CMK (cell line): ENCODE data around the gene MANSC1.

ENCODE experiments used
- DNase-seq: peaks from one replicate; pipeline ENCODE4 v3.0.0-alpha.2; 2010; ENCODE audit warnings: low read depth

Gene MANSC1

GRCh38 chr12:12349711-12350665, at the start of gene MANSC1:
MANSC1 (minus strand) TSS chr12:12350242; CDS start chr12:12343314, 6,928 bp downstream.
- DNase-seq, result peak; percentile 52

- DNase-seq, result no peak
Observed at GRCh38 chr12:12399161-12399560, 49.1 kb upstream of the MANSC1 start.

DNA sequence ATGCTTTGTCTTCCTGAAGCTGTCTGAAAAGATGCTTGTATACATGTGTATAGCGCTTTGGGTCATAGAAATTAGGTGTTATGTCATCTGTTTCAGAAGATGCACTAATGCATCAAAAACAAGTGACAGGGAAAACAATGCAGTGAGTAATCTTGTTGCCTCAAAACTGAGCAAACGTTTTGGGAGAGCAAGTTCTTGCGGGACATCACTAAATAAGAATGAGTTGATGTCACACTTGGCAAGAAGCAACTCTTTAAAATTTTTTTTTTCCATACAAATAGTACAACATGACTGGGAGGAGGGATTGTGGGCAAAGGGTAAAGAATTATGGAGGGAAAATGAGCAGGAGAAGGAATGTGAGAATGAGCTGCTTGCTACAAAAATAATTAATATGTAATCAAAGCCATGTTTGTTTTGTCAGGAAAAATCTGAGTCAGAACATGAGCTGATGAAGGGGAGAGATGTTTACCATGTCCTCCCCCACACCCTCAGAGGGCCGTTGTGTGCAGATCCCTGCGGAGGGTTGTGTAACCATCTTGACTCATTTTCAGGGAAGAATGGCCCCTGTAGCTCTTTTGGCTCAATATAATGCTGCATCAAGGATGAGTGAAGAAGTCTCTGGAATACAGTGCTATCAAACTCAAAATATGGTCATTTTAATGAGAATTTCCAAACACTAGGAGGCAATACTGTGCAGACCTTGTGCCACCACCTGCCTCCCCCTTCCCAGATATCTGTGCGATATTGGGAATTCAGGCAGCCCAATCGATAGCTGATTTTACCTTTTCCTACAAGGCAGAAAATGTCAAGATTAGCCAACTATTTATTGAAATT, 48.2 kb upstream of the MANSC1 start:
- DNase-seq, result no peak

DNA sequence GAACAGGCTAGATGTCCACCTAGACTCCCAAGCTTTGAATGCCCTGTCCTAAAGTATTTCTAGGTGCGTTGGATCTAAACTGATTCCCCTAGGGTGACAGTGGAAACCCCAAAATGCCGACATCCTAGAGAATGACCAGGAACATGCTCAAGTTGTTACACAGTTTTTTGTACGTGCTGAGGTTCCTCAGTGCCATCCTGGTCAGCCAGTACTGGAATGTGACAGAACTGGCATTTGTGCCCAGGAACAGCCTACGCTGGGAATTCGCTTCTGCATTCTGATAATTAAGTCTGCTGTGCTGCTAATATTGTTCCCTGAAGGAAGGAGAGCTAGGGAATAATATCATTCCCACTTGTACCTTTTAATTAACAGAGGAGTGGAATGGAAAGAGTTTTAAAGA, 47.1 kb upstream of the MANSC1 start:
- DNase-seq, result no peak

DNA sequence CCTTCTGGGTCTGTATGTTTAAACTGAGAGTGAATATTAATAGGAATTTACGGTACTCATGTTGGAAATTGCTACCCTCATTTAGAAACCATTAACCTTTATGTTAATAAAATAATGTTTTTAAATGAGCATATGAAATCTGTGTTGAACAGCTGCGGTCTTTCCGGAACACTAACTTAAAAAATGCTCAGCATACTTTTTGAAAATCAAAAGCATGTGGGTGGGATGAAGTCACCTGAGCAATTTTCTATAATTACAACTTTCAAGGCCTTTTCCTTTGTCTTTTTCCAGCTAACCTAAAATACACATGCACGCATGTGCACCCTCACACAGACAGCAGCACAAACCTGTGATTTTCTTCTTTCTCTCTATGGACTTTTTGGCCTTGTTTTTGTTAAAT, 46.7 kb upstream of the MANSC1 start:
- no peak for DNase-seq

DNA sequence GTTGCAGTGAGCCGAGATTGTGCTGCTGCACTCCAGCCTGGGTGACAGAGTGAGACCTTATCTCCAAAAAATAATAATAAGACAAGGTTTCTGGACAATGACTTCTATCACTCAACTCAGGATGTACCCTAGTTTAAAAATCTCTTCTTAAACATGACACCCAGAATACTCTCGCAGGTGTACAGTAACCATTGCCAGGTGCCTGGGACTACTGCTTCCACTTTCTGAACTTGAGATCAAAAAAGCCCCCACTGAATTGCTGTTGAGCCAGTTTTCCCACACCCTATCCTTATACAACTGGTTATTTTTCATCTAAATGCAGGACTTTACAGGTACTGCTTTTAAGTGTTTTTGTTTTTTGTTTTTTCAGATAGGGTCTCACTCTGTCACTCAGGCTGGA, 43.1 kb upstream of the MANSC1 start:
- DNase-seq, result no peak

DNA sequence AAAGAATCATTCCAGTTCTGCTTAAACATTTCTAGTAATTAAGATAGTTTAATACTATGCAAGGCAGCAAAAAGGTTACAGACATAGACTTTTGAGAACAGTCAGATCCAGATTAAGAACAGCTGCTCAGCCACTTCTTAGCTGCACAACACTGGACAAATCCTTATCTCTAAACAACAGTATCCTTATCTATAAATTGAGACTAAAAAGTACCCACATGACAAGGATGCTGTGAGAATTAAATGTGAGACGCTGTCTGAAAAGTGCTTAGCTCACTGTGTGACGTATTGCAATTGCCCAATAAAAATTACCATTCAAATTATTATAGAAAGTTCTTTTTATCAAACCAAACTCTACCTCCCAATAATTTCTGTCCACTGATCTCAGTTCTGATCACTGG, 42.4 kb upstream of the MANSC1 start:
- peak; percentile 56 for DNase-seq

DNA sequence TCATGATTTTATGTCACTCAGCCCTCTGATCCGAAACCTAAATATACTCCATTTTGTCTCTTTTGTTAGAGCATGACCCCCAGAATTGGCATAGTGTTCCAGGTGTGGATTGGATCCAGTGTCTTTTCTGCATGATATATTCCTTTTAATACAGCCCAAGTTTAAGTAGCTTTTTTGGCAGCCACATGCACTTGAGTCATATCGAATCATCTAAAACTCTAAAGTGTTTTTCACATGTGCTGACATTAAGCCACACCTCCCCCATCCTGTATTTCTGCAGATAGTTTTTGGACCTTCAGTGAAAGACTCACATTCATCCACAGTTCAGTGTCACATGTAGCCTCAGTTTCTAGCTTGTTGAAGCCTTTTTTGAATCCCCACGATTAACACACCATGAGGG, 37.5 kb upstream of the MANSC1 start:
- DNase-seq, result no peak

GRCh38 chr12:12384571-12385340, 34.7 kb upstream of the MANSC1 start:
- DNase-seq, result no peak

DNA sequence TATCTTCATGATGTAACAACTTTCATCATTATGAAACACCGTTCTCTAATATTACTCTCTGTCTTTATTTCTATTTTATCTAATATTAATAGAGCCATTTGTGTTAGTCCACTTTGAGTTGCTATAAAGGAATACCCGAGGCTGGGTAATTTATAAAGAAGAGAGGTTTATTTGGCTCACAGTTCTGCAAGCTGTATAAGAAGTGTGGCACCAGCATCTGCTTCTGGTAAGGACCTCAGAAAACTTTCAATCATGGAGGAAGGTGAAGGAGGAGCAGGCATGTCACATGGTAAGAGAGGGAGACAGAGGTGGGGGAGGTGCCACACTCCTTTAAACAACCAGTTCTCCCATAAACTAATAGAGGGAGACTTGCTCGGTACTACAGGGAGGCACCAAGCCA, 31.9 kb upstream of the MANSC1 start:
- no peak for DNase-seq

DNA sequence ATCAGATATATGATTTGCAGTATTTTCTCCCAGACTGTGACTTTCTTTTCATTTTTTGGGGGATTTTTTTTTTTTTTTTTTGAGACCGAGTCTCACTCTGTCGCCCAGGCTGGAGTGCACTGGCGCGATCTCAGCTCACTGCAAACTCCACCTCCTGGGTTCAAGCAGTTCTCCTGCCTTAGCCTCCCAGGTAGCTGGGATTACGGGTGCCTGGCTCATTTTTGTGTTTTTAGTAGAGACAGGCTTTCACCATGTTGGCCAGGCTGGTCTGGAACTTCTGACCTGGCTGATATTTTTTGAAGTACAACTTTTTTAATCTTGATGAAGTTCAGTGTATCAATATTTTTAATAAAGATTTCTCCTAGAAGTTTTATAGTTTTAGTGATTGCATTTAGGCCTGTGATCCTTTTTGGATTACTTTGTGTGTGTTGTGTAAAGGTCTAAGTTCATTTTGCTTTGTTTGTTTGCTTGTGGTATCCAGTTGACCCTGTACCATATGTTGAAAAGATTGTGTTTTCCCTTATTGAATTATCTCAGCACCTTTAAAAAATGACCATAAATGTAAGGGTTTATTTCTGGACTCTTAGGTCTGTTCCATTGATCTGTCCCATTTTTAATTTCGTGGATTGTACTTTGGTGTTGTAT, 31.0 kb upstream of the MANSC1 start:
- no peak for DNase-seq

GRCh38 chr12:12379831-12380730, 30.0 kb upstream of the MANSC1 start:
- no peak for DNase-seq

GRCh38 chr12:12378616-12379015, 28.6 kb upstream of the MANSC1 start:
- no peak for DNase-seq

DNA sequence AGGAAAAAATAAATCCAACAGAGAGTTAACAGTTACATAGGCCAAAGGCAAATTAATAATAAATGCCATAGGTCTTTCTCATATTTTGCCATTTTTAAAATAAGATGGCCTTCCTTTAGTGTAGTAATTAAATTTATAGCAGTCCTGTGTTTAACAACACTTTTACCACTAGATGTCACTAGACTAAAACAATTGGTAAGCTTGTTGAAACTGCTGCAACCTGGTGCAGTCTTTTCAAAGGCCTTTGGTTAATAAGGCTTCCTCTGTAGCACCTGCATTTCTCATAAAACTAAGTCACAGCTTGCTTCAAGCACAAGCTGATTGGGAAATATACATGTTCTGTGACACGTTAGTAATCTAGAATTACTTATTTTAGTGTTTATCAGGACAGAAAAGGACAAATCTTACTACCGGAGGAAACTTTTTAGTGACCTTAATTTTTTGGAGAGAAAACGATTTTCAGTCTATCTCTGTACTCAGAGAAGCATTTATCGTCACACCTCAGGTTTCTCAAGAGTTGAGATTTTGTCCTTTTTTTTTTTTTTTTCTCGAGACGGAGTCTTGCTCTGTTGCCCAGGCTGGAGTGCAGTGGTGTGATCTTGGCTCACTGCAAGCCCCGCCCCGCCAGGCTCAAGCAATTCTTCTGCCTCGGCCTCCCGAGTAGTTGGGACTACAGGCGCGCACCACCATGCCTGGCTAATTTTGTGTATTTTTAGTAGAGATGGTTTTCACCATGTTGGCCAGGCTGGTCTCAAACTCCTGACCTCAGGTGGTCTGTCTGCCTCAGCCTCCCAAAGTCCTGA, 26.8 kb upstream of the MANSC1 start:
- peak; percentile 18 for DNase-seq

DNA sequence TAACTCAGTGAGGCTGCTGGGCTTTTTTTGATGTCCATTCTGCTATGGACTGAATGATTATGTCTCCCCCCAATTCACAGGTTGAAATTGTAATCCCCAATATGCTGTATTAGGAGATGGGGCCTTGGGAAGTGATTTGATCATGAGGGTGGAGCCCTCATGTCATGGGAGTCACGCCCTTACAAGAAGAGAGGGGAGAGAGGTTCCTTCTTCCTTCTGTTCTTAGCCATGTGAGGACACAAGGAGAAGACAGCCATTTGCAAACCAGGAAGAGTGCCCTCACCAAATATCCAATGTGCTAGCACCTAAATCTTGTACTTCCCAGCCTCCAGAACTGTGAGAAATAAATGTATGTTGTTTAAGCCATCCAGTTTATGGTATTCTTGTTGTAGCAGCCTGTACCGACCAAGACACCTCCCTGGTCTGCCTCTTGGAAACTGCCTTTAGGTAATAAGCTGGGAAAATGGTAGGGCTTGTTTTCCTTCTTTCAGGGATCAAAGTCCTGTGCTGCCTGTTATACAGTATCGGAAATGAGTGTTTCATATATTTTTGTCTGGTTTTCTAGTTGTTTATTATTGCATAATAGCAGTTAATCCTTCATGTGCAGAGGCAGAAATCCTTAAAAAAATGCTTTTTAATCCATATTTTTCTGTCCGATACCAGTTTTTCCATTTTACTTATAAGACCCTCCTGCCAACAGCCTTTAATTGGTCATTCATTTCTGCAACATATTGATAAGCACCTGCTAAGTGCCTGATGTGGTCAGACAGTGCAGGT, 23.1 kb upstream of the MANSC1 start:
- no peak for DNase-seq

GRCh38 chr12:12367482-12367998, 17.5 kb upstream of the MANSC1 start:
- DNase-seq, result no peak

GRCh38 chr12:12366701-12367481, 16.8 kb upstream of the MANSC1 start:
- no peak for DNase-seq

DNA sequence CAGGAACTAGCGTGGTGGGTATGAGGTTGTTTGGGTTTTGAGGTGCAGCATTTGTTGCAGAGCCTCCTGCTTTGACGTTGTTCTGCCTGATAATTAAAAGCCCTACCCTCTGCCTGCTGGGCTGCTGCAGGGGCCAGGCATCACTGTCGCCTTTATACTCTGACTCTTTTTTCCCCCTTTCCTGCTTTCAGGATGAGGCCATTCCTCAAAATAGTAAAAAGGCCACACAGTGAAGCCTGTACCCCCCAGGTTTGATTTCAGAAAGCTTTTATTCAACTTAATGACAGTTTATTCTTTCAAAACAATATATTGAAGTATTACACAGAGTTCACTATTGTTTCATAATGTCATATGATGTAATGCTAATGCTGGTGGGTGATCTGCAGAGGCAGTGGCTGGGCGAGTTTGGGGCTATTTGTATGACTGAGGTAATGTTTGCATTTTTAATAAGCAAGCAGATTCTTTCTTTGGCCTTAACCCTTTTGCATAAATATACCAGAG, 15.9 kb upstream of the MANSC1 start:
- DNase-seq, result no peak
